SK-N-SH (cell line): ENCODE results near the gene CCSER1.
A peak's percentile ranks its signal among the peaks of the same experiment; 100 is the strongest.

ENCODE experiments used
- CHD2 ChIP-seq: fragments of 150-350 bp; IDR thresholded peaks from 2 replicates; pipeline ENCODE4 v1.6.1; 2018; ENCODE audit warnings: low read length; ENCODE audit not compliant: partially characterized antibody
- CTCF ChIP-seq: fragments of 200-600 bp; sonication (generic); IDR thresholded peaks from 2 replicates; pipeline ENCODE4 v1.6.1; 2017; ENCODE audit warnings: antibody characterized with exemption, mild to moderate bottlenecking, moderate library complexity
- EP300 ChIP-seq, 2 experiments: IDR thresholded peaks; 2 replicates each; pipeline versions ENCODE4 v1.4.0 to v1.6.1; 2012; ENCODE audit warnings: borderline replicate concordance in 1 of 2, low read depth in 1 of 2, low read length in 1 of 2
- JUND ChIP-seq: IDR thresholded peaks from 2 replicates; pipeline ENCODE4 v1.4.0; 2012
- MAX ChIP-seq: IDR thresholded peaks from 2 replicates; pipeline ENCODE4 v1.4.0; 2012; ENCODE audit warnings: low read depth
- MXI1 ChIP-seq: IDR thresholded peaks from 2 replicates; pipeline ENCODE4 v1.6.1; 2012; ENCODE audit warnings: mild to moderate bottlenecking, low read depth, low read length, improper control_type of control experiment
- NRF1 ChIP-seq: IDR thresholded peaks from 2 replicates; pipeline ENCODE4 v1.6.1; 2012; ENCODE audit warnings: low read depth, mild to moderate bottlenecking, low read length
- POLR2AphosphoS5 ChIP-seq: IDR thresholded peaks from 2 replicates; pipeline ENCODE4 v1.6.1; 2012; ENCODE audit warnings: low read depth, low read length
- RCOR1 ChIP-seq: fragments of 150-350 bp; IDR thresholded peaks from 2 replicates; pipeline ENCODE4 v1.6.1; 2017; ENCODE audit warnings: antibody characterized with exemption, low read length
- RFX5 ChIP-seq: IDR thresholded peaks from 2 replicates; pipeline ENCODE4 v1.6.1; 2012; ENCODE audit warnings: mild to moderate bottlenecking, improper control_type of control experiment, low read length
- TAF1 ChIP-seq: IDR thresholded peaks from 2 replicates; pipeline ENCODE4 v1.6.1; 2012; ENCODE audit warnings: low read depth, mild to moderate bottlenecking, low read length, moderate library complexity, borderline replicate concordance
- USF1 ChIP-seq: IDR thresholded peaks from 2 replicates; pipeline ENCODE4 v1.4.0; 2012; ENCODE audit warnings: low read depth, borderline replicate concordance

DNA sequence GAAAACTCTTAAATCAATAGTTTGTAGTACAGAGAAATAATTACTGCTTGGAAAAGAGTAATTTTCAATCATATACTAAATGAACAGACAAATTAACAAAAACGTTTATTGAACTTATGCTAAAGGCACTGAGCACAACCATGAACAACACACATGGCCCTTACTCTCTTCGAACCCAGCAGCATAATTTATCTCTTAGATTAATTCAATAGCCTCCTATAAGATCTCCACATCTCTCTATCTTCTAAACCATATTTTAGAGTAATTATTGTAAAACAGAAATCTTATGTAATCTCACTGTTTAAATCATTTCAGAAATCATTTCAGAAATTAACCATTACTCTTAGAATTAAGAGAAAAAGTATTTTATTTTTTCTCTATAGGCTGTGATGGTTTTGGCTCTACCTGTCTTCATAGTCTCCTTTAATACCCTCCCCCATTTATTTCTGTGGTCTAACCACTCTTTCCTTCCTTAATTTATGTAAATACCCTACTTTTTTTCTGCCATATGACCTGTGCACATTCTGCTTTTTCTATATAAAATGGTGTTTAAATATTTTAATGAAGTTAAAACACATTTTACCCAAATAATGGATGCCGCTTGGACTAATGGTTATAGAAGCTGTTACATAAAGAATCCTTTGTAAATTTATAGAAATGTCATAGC, 218.5 kb downstream of the CCSER1 start:
- TF ChIP-seq MAX (no peak), CTCF (no peak), POLR2AphosphoS5 (no peak), MXI1 (no peak), CHD2 (no peak), EP300 (IDR thresholded peaks at IDR 0.05; ENCODE audit: borderline replicate concordance in 1 of 2, low read depth in 1 of 2, low read length in 1 of 2) (peak in 1 of 2 experiments; percentile 84; a peak in 2 of 4 replicates), RFX5 (no peak), RCOR1 (peak; percentile 73; the same call in 1 of the 2 replicates), USF1 (no peak), NRF1 (no peak), TAF1 (no peak), JUND (no peak)
